Sigmoid colon (tissue), 4 donors: ENCODE measurements around the gene TNNT1.

Source experiments
- CTCF ChIP-seq, 4 experiments: fragments of 450-650 bp in 3 of 4; fragments of 200-600 bp in 1 of 4; IDR thresholded peaks; one replicate each; pipeline ENCODE4 v1.5.1; 2016 to 2019; ENCODE audit warnings: antibody characterized with exemption in 4 of 4, mild to moderate bottlenecking in 3 of 4, moderate library complexity in 2 of 4
- EP300 ChIP-seq, 4 donors: sonication (generic); formaldehyde crosslinking; IDR thresholded peaks; one replicate each; pipeline ENCODE4 v1.6.1; 2017; ENCODE audit warnings: antibody characterized with exemption in 4 of 4
- POLR2A ChIP-seq, 2 donors: fragments of 450-650 bp; IDR thresholded peaks; one replicate each; pipeline ENCODE4 v1.6.1; 2016; ENCODE audit warnings: antibody characterized with exemption in 2 of 2, mild to moderate bottlenecking in 2 of 2, moderate library complexity in 2 of 2
- POLR2AphosphoS5 ChIP-seq, 4 donors: sonication (generic); formaldehyde crosslinking; IDR thresholded peaks; one replicate each; pipeline ENCODE4 v1.6.1; 2017; ENCODE audit warnings: antibody characterized with exemption in 4 of 4

- TF ChIP-seq CTCF (IDR thresholded peaks at IDR 0.05) (no peak), POLR2AphosphoS5 (IDR thresholded peaks at IDR 0.05) (no peak), POLR2A (IDR thresholded peaks at IDR 0.05) (no peak), EP300 (IDR thresholded peaks at IDR 0.05) (no peak)
These were observed 53.5 kb downstream of the TNNT1 start for GRCh38 chr19:55095260-55096060.
